CD4-positive, alpha-beta T cell (primary cell): ENCODE results near the gene SLC4A5. TPM values are rescaled to one million over a fixed set of nuclear protein-coding genes. Genes with fewer than 3 reads are reported as not detected.
"Not testable (repeated sequence)": the region's sequence is repeated elsewhere in the genome, so short reads cannot be mapped to it uniquely, and the experiment has no call there.

Experiments
- ATAC-seq: fragments of 200-7000 bp; cut with Tn5 transposase; one replicate; pipeline ENCODE4 v1.10.0; 2022; ENCODE audit warnings: mild to moderate bottlenecking; ENCODE audit not compliant: poor library complexity
- CTCF ChIA-PET: fragments of 350-600 bp; sonication (Branson Sonifier 250); formaldehyde crosslinking; loops from one replicate; lab custom pipeline; 2021; ENCODE audit warnings: antibody characterized with exemption, inconsistent platforms; lab: Charles Lee
- POLR2A ChIA-PET: fragments of 350-600 bp; sonication (Branson Sonifier 250); formaldehyde crosslinking; loops from one replicate; lab custom pipeline; 2021; ENCODE audit warnings: antibody characterized with exemption, inconsistent platforms; lab: Charles Lee
- DNase-seq, 14 experiments: peaks; one replicate each; pipeline ENCODE4 v3.0.0-alpha.2; 2013 to 2020; ENCODE audit warnings: mixed read lengths in 2 of 14
- H3K27ac ChIP-seq, 2 donors: one replicate each; pipeline versions ENCODE4 v1.5.1 to v1.7.0; 2013; ENCODE audit warnings: low read length in 2 of 2, low read depth in 1 of 2, mild to moderate bottlenecking in 1 of 2
- H3K27me3 ChIP-seq, 2 experiments: 1 replicate in 1 of 2; 2 replicates in 1 of 2; pipeline versions ENCODE4 v1.6.1 to v1.7.0; 2013; ENCODE audit warnings: low read length in 2 of 2, control low read depth in 1 of 2, mild to moderate bottlenecking in 1 of 2, moderate library complexity in 1 of 2; ENCODE audit not compliant: insufficient read depth in 2 of 2, control insufficient read depth in 1 of 2
- H3K36me3 ChIP-seq: one replicate; pipeline ENCODE4 v1.6.1; 2013; ENCODE audit warnings: low read length, control low read depth; ENCODE audit not compliant: insufficient read depth
- H3K4me1 ChIP-seq: one replicate; pipeline ENCODE4 v1.6.1; 2013; ENCODE audit warnings: low read length, control low read depth; ENCODE audit not compliant: insufficient read depth
- H3K4me3 ChIP-seq: one replicate; pipeline ENCODE4 v1.5.1; 2013; ENCODE audit warnings: mild to moderate bottlenecking, low read length, moderate library complexity
- H3K9me3 ChIP-seq, 2 experiments: 1 replicate in 1 of 2; 2 replicates in 1 of 2; pipeline versions ENCODE4 v1.6.1 to v1.7.0; 2013; ENCODE audit warnings: low read length in 2 of 2, mild to moderate bottlenecking in 2 of 2, control low read depth in 1 of 2, moderate library complexity in 1 of 2; ENCODE audit not compliant: control insufficient read depth in 1 of 2, insufficient read depth in 1 of 2
- H3K27ac Mint-ChIP-seq: one replicate; pipeline ENCODE4 v1.8.0; 2020; ENCODE audit warnings: mixed read lengths
- H3K27me3 Mint-ChIP-seq: one replicate; pipeline ENCODE4 v1.8.0; 2021; ENCODE audit warnings: mixed read lengths
- H3K36me3 Mint-ChIP-seq: one replicate; pipeline ENCODE4 v1.8.0; 2021; ENCODE audit warnings: low read depth, mixed read lengths
- H3K4me1 Mint-ChIP-seq: one replicate; pipeline ENCODE4 v1.8.0; 2021; ENCODE audit warnings: low read depth, mixed read lengths
- H3K4me3 Mint-ChIP-seq: one replicate; pipeline ENCODE4 v1.8.0; 2020; ENCODE audit warnings: mild to moderate bottlenecking, mixed read lengths
- H3K9me3 Mint-ChIP-seq: one replicate; pipeline ENCODE4 v1.8.0; 2020; ENCODE audit warnings: mixed read lengths
- CTCF ChIP-seq: fragments of 200-600 bp; IDR thresholded peaks from one replicate; pipeline ENCODE4 v1.8.0; 2022; ENCODE audit warnings: antibody characterized with exemption, mild to moderate bottlenecking
- intact Hi-C, 2 experiments: fragments of 100-400 bp; cut with DNase I in 1 of 2; cut with micrococcal nuclease in 1 of 2; formaldehyde crosslinking; loops; one replicate each; pipeline versions ENCODE4 v1.15.1 to v1.9.0; 2023 to 2025; cut with DNase I, micrococcal nuclease
- total RNA-seq, 174 experiments: library from RNA in 2 of 174; stranded (reverse) in 2 of 174; gene quantifications; one replicate each; pipeline ENCODE4 v1.2.3 and lab custom pipeline; 2021 to 2026

Gene SLC4A5
- total RNA-seq, 2 experiments from 2014 or later, result 7.8 to 10.4 TPM

DNA sequence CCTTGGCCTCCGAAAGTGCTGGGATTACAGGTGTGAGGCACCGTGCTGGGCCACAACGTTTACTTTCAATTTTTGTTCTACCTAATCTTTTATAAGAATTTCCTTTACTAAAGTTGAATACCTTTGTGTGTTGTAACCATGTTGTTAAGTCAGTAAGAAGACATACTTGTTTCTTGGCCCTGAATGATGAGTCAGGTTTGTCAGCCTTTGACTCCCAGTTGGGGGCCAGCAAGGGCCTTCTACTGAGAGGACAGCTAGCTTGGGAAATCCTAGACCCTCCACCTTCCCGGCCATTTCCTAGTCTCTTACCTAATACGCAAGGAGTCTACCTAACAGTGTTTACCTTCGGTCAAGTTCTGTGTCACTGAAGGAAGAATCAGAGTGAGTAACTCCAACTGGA is 122.1 kb downstream of the SLC4A5 start:
- no peak overlapping the region for H3K4me3 ChIP-seq
- H3K27me3 Mint-ChIP-seq, result no peaks in the 10 kb centered on the region
- no peaks in the 10 kb centered on the region for H3K4me1 Mint-ChIP-seq
- no peak overlapping the region for H3K27ac ChIP-seq
- no peak overlapping the region for H3K27ac Mint-ChIP-seq
- TF ChIP-seq CTCF, result no peak
- no peak for DNase-seq
- no peaks in the 10 kb centered on the region for H3K4me1 ChIP-seq
- peaks cover 16% of the 10 kb centered on the region for H3K36me3 Mint-ChIP-seq
- POLR2A ChIA-PET, result no interaction called here
- intact Hi-C loops, result no loop called here
- no peak for ATAC-seq
- no peaks in the 10 kb centered on the region for H3K9me3 ChIP-seq
- H3K9me3 Mint-ChIP-seq, result no peaks in the 10 kb centered on the region
- peaks cover 9% of the 10 kb centered on the region for H3K36me3 ChIP-seq
- CTCF ChIA-PET, result no interaction called here
- no peaks in the 10 kb centered on the region for H3K27me3 ChIP-seq
- no peak overlapping the region for H3K4me3 Mint-ChIP-seq

GRCh38 chr2:74219846-74220486 is 123.2 kb downstream of the SLC4A5 start:
- no peak overlapping the region for H3K27ac Mint-ChIP-seq
- Histone ChIP-seq H3K27me3 (no peaks in the 10 kb centered on the region), H3K36me3 (peaks cover 13% of the 10 kb centered on the region), H3K4me3 (no peak overlapping the region), H3K9me3 (no peaks in the 10 kb centered on the region), H3K4me1 (no peaks in the 10 kb centered on the region), H3K27ac (no peak overlapping the region)
- intact Hi-C loops, result no loop called here
- H3K4me3 Mint-ChIP-seq, result no peak overlapping the region
- CTCF ChIA-PET, result no interaction called here
- POLR2A ChIA-PET, result no interaction called here
- no peaks in the 10 kb centered on the region for H3K27me3 Mint-ChIP-seq
- DNase-seq, result no peak
- no peak for TF ChIP-seq CTCF
- no peaks in the 10 kb centered on the region for H3K9me3 Mint-ChIP-seq
- H3K36me3 Mint-ChIP-seq, result peaks cover 26% of the 10 kb centered on the region
- no peak for ATAC-seq
- H3K4me1 Mint-ChIP-seq, result no peaks in the 10 kb centered on the region

GRCh38 chr2:74216642-74217041 is 126.6 kb downstream of the SLC4A5 start:
- no peaks in the 10 kb centered on the region for H3K27me3 ChIP-seq
- H3K36me3 Mint-ChIP-seq, result peaks cover 59% of the 10 kb centered on the region
- no peak overlapping the region for H3K27ac Mint-ChIP-seq
- DNase-seq, result no peak
- no peaks in the 10 kb centered on the region for H3K9me3 Mint-ChIP-seq
- ChIA-PET CTCF (interaction anchor here (0.9 to 1.0 kb wide), 2 partner anchors 10 to 147 kb away, joined by 3 read pairs; no protein-coding TSS in a partner anchor), POLR2A (interaction anchor here (1.2 kb wide), 1 partner anchor 38 kb away, joined by 6 read pairs; the partner anchor contains the start of gene MOB1A)
- no peaks in the 10 kb centered on the region for H3K27me3 Mint-ChIP-seq
- H3K4me1 ChIP-seq, result no peaks in the 10 kb centered on the region
- no peaks in the 10 kb centered on the region for H3K9me3 ChIP-seq
- peaks cover 35% of the 10 kb centered on the region for H3K36me3 ChIP-seq
- H3K4me3 Mint-ChIP-seq, result no peak overlapping the region
- no peak for TF ChIP-seq CTCF
- H3K4me3 ChIP-seq, result no peak overlapping the region
- intact Hi-C loops, result no loop called here
- ATAC-seq, result no peak
- no peak overlapping the region for H3K27ac ChIP-seq
- H3K4me1 Mint-ChIP-seq, result no peaks in the 10 kb centered on the region

DNA sequence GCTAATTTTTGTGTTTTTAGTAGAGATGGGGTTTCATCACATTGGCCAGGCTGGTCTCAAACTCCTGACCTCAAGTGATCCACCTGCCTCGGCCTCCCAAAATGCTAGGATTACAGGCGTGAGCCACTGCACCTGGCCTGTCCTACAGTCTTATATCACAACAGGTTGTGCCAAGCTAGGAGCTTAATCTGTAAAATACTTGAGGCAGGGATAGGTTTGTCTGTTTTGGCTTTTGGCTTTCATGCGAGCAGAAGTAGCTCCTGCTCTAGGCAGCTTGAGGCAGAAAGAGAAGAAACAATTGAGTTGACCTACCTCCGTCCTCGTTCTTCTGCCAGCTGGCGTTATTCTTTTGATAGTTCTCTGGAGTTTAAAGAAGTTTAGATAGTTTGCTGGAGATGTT is 127.4 kb downstream of the SLC4A5 start:
- H3K9me3 ChIP-seq, H3K4me1 ChIP-seq, H3K27ac Mint-ChIP-seq, H3K27me3 Mint-ChIP-seq, H3K4me3 Mint-ChIP-seq, DNase-seq, H3K27me3 ChIP-seq, H3K4me3 ChIP-seq, intact Hi-C loops, H3K4me1 Mint-ChIP-seq, H3K27ac ChIP-seq, H3K9me3 Mint-ChIP-seq, ATAC-seq: not testable (repeated sequence)
- CTCF ChIA-PET, result interaction anchor here (1.0 kb wide), 1 partner anchor 9 kb away, joined by 3 read pairs; no protein-coding TSS in a partner anchor
- POLR2A ChIA-PET, result interaction anchor here (0.6 to 1.2 kb wide), 2 partner anchors 16 to 37 kb away, joined by 3 to 6 read pairs; partner anchors contain the start of gene MOB1A
- peaks cover 68% of the 10 kb centered on the region for H3K36me3 Mint-ChIP-seq
- peaks cover 43% of the 10 kb centered on the region for H3K36me3 ChIP-seq
